ENCODE measurements around the gene F9.

The F9 gene

GRCh38 chrX:139532834-139533233, 2.3 kb downstream of the F9 start:
- TF ChIP-seq ZFX (IDR thresholded peaks at IDR 0.05) (no peak), CTCF (conservative IDR thresholded peaks at IDR 0.05) (no peak)
- no peak overlapping the region for H3K27ac ChIP-seq

DNA sequence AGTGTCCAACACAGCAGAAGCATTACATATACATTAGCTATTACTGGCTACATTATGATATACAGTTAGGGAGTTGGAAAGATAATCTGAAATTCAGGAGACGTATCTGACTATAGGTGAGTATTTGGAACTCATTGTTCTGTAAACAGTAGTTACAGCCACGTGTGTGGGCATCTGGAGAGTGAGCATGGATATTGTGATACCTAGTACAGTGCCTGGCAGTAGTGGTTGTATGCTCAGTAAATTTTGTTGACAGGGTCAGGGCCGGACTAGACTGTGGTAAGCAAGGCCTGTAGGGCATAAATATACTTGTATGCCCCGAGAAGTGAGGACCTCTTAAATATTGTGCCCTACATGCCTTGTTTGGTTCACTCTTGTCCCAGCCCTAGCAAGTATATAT, 2.9 kb downstream of the F9 start:
- TF ChIP-seq ZFX (IDR thresholded peaks at IDR 0.05) (no peak), CTCF (conservative IDR thresholded peaks at IDR 0.05) (no peak)
- no peak overlapping the region for H3K27ac ChIP-seq

DNA sequence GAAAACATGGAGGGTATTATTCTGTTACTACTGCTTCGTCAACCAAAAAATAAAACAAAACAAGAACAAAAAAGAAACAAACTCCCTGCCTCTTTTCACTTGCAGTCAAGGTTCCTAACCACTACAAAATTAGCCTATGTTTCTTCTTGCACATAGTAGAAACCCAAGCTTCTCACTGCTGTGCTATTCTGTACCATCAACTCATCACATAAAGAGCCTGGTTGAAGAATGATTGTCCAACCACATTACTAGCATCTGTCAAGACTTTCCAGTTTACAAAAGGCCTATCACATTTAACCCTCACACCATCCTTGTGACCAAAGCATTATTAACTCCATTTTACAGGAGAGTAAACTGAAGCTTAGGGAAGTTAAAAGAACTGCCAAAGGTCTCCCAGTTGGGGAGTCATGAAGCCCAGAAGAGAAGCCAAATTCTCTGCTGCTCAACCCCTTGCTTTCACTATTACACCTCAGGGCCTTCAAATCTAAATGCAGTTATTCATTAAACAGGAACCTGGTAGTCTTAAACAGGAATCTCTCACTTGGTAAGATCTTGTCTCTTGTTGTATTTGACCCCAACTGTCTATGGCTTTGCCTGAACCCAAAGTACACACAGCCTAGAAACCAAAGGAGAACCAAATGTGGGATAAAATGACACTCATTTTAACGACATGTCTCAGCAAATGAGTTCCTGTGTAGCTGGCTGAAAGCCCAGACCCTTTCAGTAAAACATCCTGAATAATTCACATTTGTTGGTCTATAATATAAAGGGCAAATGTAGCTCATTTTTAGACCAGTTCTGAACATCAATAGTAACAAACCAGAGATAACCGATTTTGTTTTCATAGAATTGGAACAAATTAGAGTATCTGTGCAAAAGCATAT, 8.6 kb downstream of the F9 start:
- no peak for TF ChIP-seq CTCF (conservative IDR thresholded peaks at IDR 0.05)
- TF ChIP-seq ZFX (IDR thresholded peaks at IDR 0.05) = no peak
- no peak overlapping the region for H3K27ac ChIP-seq

DNA sequence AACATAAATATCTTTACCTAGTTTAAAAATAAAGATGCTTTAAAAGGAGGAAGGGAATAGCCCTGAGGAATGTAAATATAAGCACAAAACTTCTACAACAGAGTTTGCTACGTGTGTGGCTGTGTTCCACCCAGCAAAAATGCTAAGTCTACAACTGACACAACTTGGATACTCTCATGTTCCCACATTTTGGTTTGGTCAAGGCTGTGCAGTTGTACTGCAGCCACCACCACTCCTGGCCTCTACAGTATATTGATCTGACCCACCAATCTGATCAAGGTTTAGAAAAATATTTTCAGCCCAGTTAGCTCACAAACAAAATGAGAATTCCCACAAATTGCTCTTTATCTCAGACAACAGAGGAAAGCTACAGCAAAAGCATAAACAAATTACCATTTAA, 12.1 kb downstream of the F9 start:
- TF ChIP-seq CTCF (conservative IDR thresholded peaks at IDR 0.05) (no peak), ZFX (IDR thresholded peaks at IDR 0.05) (no peak)
- no peak overlapping the region for H3K27ac ChIP-seq

DNA sequence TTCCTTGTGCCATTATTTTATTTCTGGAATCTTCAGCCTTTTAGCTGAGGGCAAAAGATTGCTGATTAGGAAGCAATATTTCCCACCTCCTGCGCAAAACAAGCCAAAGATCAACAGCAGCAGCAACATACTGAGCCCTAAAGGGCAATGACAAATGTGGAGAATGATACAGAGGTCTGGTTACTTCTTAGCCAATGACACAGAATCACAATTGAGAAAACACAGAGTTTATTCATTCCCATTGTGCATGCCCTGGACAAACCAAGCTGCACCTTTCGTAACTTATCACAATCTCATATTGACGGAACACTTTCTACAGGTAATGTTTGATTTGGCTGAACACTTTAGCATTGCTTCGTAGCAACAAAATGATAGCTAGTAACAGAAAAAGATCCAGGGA, 13.4 kb downstream of the F9 start:
- no peak overlapping the region; the same call in 1 of the 2 replicates for H3K27ac ChIP-seq

DNA sequence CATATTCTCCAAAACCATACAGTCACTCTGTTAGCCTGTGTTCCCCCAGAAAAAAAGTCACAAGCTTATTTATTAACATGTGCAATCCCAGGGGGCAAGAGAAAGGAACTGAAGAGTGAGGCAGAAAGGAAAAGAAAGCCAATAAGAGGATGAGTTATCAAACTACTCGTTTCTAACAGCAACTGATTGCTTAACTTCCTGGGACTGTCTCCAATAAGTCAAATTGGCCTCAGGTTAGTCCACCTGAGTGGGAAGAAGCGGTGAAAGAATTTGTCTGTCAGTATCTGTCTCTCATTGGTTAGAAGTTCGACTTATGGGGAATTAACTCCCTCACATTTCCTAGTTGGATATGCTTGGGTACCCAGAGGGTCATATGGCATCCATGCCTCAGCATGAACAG, 14.1 kb downstream of the F9 start:
- TF ChIP-seq CTCF (conservative IDR thresholded peaks at IDR 0.05) (no peak), ZFX (IDR thresholded peaks at IDR 0.05) (no peak)
- H3K27ac ChIP-seq = peak overlapping the region; percentile 37; the same call in 1 of the 2 replicates

More for the DNA sequence above, 13.4 kb downstream of the F9 start:
- TF ChIP-seq CTCF (conservative IDR thresholded peaks at IDR 0.05) (no peak), ZFX (IDR thresholded peaks at IDR 0.05) (no peak)

DNA sequence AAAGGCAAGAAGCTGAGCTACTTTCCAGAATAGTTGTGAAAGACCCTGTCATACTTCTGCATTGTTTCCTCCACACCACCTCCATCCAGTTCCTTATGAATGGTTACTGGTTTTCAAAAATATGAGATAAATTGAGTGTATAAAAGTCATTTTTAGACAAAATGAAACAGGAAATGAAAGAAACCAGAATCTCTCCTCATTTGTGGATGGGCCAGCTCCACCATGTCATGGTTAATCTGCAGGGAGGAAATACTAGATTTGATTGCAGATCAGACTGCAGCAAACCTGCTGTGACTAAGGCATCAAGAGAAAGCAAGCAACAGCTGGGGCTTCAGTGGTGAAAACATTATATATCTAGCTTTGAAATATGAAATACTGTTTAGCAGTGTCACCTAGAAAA, 23.8 kb downstream of the F9 start:
- no peak overlapping the region for H3K27ac ChIP-seq
- TF ChIP-seq CTCF (conservative IDR thresholded peaks at IDR 0.05) (no peak), ZFX (IDR thresholded peaks at IDR 0.05) (no peak)

All from C4-2B (cell line).